GM21825 (cell line): ENCODE data around the gene FOXL2NB.

Experiments
- ATAC-seq: cut with Tn5 transposase; IDR thresholded peaks from one replicate; pipeline ENCODE4 v1.9.1; 2021; ENCODE audit warnings: mild to moderate bottlenecking, moderate library complexity; ENCODE audit not compliant: unreplicated experiment

The FOXL2NB gene

DNA sequence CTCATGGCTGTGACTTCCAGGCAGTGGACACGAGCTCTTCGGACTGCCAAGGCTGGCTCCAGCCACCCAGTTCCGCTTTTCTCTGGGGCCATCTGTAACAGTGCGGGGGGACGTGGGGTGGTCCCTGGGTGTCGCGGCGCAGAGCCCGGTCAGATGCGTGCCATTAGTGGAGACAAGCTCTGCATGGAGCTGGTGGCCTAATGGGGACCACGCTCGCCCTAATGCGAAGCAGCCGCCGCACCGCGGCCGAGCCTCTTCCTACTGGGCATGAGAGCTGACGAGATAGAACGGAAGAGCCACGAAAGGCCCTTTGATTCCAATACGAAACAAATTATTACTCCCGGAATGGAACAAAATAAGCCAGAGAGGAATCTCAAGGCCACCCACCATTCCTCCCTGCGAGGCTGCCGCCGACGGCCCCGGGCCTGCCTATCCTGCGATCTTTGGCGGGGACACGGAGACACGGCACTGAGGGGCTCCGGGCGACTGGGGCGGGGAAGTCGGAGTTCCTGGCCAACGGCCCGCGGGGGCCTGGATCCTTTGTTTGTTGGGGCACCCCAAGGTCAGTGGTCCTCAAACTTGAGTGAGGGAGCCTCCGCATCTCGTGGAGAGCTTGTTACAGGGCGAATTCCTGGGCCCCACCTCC lies 18.2 kb upstream of the FOXL2NB start:
- ATAC-seq = no peak

DNA sequence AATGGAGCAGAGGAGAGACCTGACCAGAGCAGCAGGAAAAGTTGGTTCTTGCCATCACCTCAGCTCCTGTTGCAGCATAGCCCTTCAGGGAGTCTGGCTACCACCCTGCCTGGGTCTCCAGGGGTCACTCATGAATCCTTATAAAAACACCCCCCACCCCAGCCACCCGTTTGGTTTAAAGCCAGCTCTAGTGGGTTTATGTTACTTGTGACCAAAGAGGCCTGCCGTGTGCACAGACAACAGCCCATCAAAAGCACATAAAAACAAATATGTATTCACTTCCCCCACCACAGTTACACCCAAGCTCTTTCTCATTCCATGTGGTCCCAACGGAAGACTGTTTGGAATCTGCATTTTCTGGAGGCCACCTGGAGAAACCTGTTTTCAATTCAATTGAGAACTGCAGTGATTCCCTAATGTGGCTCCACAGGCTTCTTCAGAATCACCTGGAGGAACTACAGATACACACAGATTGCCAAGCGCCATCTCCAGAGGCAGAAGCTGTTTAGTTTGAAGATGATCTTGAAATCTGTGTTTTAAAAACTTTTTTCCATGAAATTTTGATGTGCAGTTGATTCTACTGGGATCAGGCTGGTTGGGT lies 13.8 kb upstream of the FOXL2NB start:
- no peak for ATAC-seq

DNA sequence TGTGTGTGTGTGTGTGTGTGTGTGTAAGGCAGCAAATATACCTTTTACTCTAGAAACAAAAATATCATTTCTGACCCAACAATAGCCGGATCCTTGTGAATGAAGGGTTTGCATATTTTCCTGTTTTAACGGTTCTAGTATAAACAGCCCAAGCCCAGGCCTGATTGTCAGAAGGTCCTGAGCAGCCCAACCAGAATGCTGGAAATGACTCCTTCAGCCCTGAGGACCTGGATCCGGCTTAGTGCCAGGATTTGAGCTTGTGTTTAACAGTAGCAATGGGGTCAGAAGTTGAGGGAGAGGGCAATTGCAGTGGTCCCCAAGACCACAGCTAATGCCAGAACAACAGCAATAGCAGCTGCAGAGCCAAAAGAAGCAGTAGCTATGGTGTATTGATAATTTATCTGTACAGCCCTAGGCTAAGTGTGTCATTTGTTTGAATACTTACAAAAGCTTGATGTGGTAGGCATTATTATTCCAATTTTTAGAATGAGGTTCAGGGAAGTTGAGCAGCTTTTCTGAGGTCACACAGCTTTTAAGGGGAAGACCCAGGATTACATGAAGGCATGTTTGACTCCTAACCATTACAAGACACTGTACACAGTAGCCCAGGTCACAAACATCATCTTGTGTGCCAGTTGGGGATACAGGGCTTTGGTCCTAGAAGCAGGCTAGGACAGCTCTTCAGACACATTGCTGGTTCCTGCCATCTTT lies 12.9 kb upstream of the FOXL2NB start:
- no peak for ATAC-seq

DNA sequence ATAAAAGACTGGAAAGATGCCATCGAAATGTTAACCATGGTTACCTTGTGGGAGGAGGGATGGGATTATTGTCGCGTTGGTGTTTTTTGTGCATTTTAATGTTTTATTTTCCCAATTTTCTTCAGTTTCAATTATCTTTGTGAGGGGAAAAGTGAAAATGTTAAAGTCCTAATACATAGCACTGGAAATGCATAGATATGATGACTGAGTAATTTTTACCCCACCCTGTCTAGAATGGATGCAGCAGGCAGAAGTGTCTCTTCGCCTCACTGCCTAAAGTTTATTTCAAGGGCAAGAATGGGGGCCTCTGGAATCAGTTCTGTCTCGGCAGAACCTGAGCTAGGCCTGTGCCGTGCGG lies 11.5 kb upstream of the FOXL2NB start:
- ATAC-seq = no peak

DNA sequence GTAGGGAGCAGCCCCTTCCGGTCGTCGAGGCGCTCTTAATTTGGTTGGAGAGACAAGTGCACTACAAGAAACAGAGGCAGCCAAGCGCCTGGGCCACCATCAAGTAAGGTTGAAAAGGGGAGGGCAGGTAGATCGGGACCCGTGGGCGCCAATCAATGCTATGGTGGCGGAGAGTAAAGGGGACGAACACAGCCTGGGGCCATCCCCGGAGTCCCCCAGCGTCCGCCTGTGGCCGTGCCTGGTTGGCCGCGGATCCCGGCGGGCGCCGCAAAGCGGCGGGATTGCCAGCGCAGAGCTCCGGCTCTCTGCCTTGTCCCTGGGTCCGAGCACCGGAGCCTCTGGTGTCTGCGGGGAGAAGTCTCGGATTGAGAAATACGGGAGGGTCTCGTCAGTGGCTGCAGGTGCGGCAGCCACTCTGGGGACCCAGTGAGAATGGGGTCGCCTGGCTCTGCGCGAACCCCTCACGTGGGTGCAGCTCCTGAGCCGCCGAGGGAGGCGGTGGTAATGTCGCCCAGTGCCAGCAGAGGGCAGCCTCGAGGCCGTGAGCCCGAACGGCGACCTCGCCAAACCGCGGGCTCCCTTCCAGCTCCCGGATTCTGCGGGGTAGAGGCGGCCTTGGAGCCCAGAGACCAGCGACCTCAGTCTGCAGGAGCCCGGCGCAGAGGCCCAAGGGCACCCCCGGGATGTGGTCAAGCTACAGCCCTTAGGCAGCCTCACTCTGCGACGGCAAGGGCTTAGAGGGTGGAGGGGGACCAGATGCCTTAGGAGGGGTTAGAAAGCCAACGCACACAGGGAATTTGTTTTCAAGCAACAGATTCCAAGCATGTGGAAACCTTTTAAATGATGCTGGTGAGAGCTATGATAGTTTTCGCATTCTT lies 10.9 kb upstream of the FOXL2NB start:
- ATAC-seq = peak; percentile 62

DNA sequence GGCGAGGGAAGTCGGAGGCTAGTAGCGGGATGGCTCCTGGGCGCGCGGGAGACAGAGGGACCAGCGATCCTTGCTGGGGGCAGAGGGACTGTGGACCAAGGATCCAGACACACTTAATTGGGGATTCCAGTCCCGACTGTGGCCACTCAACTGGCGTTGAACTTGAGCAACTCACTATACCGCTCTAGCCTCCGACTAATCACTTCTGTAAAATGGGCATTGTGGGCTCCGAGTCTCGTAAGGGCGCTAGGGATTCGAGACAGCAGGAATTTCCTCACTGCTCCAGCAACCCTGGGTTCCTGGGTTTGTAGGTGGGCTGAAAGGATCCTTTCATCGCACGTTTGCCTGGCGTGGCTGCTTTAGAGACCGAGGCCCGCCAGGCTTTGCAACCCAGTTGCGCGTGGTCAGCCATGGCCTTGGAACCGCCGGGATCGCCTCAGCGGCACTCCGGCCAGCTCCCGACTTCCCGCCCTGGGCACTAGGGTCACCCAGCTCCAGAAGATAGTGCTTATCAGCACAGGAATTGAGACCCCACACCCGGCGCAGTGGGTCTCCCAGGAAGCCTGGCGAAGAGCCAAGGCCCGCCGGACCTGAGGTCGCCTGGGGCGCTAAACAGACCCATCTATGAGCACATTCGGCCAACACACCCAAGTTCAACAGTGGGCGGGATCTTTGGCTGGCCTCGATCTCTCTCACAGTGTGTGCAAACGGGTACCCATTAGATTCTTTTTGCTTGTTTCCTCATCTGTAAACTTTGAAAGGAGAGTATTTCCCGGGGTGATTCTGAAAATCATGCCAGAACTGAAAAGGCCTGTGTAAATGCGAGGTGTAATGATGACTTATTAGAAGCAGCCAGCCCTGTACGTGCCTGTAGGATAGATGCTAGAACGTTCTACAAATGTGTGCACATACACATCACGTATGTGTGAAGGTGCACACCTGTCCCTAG lies 10.0 kb upstream of the FOXL2NB start:
- no peak for ATAC-seq

DNA sequence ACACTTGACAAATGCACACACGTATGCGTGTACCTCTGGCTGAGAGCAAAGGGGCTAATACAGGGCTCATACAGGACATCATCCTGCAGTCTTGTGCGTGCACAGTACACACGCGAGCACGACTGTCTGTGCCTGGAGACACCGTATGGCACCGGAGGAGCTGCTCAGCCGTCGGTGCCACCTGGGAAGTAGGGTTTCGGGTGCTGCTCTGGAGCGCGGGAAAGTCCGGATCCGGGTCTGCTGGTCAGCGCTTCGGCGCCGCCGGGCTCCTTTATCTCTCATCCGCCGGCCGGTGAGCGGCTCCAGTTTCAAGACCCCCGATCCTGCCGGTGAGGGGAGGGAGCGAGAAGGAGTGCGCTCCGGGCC lies 9.3 kb upstream of the FOXL2NB start:
- no peak for ATAC-seq

DNA sequence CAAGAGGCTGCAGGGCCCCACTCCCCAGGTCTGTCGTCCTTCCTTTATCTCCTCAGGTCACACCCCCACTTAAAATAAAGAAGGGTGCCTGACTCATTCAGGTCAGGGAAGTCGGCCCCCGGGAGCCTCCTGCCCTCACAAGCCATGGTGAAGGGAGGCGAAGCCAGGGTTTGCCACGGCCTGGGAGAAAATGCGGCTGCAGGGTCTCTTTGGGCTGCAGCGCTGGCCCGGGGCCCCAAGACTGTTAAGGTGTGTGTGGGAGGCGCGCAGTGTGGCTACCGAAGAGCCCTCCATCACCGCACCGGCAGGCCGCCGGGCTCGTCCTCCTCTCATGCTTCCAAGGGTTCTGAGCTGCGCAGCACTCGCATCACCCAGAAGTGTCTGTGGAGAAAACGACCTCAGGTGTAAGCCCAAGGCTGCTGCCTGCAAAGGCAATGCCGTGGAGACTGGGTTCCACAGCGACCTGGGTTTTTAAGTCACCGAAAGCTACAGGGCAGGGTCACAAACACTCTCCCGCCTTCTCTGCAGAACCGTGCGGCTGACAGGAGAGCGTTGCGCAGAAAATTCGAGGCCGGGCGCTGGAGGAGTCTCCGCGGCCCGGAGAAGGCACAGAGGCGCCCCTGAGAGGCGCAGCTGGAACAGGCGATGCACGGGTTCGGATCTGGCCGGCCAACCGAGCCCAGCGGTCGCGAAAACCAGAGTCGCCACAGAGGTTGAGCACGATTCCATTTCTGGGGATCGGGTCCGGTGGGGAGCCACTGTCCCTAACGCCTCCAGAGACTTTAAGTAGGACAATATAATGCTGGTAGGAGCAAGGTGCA lies 8.8 kb upstream of the FOXL2NB start:
- no peak for ATAC-seq

DNA sequence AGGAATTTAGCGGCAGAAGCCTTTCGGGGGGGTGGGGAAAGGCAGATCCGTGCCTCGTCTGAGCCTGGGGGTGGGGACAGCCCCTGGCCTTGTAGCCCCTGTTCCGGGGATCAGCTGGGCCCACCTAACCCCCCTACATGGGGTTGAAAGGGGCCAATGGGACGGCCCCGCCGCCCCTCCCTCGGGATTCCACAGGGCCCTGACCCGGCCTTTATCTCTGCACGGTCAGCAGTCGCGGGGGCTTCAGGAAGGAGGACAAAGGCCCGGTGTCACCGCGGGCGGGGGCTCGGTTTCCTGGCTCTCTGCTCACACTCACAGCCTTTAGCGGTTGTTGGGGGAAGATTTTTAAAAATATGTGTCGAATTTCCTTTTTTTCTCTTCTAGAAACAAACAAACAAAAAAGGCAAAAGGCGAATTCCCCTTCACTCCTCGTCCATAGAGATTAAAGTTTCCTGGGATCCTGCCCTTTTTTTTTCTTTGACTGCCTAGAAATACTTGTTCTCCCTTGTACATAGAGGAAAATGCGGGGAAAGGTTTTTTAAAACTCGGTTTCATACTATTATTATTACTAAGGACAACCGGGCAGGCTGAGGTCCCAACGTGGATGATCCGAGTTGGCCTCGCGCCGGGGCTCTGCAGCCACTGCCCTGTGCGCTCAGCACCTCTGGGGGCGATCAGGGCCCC lies 8.0 kb upstream of the FOXL2NB start:
- no peak for ATAC-seq

DNA sequence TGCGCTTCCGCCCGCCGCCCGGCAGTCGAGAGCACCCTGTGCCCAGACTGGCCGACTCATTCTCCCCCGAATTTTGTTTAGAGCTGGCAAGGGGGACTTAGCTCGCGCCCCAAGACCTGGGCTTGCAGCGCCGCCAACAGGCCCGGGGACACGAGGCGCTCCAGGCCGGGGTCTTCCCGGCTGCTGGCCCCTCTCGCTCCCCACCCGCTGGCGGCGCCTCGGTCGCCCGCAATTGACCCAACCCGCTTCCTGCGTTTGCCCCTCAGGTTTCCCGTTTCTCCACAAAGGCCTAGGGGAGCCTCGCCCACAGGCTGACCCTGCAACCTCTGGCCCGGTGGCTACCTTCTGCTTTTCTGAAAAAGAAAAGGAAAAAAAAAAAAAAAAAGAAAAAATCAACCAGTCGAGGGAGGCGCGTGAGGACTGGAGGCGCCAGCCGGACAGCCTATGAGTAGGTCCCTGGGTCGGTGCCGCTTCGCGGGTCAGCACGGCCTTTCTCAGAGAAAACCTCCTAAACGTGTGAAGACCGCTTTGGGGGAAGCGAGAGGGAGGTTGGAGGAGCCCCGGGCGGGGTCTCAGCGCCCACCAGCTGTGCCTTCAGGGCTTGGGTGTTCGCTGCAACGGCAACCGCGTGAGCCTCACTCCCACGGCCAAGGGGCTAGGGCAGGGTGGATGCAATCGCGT lies 7.3 kb upstream of the FOXL2NB start:
- ATAC-seq = no peak

DNA sequence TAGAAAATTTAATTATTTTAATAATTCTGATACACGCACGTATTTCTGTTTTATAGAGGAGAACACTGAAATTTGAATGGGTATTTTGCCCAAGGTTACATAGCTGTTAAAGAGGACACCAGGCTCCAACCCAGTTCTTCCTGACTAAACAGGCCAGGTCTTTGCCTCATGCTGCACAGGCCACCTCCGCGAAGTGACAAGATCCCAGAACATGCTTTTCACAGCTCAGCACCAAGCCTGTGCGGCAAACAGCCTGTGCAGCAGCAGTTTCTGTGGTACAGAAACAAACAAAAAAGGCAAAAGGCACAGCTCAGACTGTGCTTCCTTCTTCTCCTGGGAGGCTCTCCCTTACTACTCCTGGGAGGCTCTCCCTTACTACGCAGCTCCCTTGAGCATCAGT lies 6.6 kb upstream of the FOXL2NB start:
- ATAC-seq = no peak

DNA sequence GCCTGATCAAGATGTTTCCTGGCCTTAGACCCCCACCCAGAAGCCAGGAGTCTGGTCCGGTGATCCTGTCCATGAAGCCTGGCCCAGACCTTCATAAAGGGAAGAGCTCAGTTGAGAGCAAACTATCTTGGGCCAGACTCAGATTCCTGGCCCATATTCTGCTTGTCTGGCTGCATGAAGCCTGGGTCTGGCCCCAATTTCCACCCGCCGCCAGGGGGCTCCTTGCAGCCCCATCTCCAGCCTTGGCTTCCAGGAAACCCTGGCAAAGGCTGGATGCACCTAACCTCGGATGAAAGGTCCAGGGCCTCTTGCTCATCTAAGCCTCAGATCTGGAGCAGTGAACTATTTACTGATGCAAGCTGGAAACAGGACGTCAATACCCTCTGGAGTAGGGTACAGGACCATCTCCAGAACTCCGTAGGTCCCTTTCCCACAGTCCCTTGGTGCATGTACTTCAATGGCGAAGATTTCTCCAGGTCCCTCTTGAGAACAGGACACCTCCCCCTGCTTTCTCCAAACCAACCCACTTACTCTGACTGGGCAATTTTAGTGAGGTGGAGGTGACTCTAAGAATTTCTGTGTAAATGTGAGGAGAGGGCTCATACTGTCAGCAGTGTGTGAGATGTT lies 5.6 kb upstream of the FOXL2NB start:
- ATAC-seq = no peak

DNA sequence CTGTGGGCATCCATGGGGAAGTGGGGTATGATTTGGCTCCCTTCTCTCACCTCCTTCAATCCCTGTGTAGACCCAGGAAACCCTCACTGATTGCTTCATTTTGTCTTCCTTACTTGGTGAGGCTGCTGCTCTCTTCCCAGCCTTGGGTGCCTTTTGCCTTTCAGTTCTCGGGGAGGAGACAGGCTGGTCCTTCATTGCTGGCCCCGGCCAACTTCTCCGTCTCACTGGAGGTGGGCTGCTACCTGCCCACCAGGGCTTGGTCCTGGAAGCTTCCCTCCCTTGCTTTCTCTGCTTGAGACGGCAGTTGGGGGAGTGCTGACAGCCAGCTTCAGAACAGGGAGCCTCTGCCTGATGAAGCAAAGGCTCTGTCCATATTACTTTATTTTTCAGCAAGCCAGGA lies 4.7 kb upstream of the FOXL2NB start:
- ATAC-seq = no peak

DNA sequence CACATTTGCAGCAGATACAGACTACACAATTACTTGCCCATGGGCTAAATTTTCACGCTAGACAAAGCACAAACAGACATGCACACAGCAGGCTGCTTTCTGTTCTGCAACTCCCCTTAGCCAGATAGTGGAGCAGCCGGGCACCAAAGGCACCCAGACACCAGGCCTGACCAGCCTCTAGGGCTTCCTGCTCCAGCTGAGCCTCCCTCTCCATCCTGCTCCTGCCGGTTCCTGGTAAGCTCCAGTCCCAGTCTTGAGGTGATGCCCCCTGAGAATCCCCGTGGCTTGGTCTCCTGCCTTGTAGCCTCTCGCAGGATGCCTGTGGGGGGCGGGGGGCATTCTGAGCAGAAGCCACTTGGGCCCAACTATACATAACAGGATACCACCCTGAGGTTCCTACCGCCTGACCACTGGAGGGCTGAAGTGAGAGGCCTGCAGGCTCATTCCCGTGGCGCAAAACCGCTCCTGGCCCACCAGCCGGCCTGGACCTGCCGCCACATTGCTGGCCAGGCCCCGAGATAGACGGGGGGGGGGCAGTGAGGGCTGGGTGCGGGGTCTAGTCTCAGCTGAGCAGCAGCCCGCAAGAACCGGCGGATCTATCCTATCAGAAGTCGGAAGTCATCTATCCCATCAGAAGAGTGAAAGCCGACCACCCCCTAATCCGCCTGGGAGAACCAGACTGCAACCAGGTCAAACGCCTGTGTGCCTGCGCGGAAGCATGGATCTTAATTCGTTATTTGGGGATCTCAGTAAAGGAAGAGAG lies 4.0 kb upstream of the FOXL2NB start:
- ATAC-seq = no peak

DNA sequence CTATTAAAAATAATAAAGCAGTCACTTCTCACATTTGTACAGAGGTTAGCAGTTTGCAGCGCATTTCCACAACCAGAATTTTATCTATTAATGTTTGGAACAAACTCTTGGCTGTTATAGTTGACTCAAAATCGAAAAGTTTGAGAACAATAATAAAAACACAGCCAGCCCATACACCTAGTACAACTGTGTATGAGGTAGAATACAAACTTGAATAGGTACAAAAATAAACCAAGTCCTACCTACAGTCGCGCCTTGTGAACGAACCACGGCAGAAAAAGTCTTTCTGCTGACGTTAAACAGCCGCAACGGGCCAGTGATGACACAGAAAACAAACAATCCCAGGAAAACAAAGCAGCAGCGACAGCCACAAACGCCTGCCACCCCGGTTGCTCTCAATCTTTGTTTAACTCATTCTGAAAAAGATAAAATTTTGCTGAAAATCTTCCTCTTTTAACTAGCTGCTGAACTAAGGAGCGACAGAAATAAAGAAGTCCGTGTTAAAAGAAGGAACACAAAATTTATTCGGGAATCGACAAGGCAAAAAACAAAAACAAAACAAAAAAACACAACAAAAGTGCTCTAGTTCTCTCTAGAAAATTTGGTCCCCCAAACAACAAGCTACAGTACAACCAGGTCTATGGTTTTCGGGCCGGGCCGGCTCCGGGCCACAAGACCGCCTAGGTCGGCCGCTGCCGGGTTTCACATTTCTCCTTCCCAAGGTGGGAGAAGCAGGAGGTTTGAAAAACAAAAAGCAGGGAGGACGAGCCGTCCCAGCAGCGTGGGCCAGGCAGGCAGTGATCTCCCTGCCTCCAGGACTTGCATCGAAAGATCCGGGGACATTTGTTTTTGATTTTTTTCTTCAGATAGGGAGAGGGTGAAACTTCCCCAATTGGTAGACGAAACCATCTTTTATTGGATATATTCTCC lies 3.0 kb upstream of the FOXL2NB start:
- ATAC-seq = no peak

DNA sequence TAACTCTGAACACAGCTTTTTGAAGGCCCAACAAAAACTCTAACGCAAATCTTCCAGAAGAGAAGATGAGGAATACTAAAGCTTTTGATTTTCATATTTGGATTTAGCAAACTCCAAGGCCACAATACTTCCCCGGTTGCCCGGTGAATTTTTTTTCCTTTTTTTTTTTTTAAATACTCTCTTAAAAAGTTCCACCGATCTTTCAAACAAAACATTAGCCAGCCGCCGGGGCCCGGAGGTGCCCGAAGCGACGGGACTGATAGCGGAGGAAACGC lies 2.4 kb upstream of the FOXL2NB start:
- ATAC-seq = no peak
